Epithelial cell of esophagus (primary cell): ENCODE measurements around the gene GARIN1A.
"Not testable (repeated sequence)": the region's sequence is repeated elsewhere in the genome, so short reads cannot be mapped to it uniquely, and the experiment has no call there.

Source experiments
- DNase-seq: peaks from one replicate; pipeline ENCODE4 v3.0.0; 2010; ENCODE audit warnings: low read depth
- H3K4me3 ChIP-seq: 2 replicates; pipeline ENCODE4 v1.5.1; 2011; ENCODE audit warnings: mild to moderate bottlenecking, low read length, control low read depth
- CTCF ChIP-seq: IDR thresholded peaks from 2 replicates; pipeline ENCODE4 v1.5.1; 2011; ENCODE audit warnings: low read depth, mild to moderate bottlenecking, low read length, control low read depth, inconsistent platforms; ENCODE audit not compliant: insufficient read depth; ENCODE audit errors: missing control alignments

Gene GARIN1A

DNA sequence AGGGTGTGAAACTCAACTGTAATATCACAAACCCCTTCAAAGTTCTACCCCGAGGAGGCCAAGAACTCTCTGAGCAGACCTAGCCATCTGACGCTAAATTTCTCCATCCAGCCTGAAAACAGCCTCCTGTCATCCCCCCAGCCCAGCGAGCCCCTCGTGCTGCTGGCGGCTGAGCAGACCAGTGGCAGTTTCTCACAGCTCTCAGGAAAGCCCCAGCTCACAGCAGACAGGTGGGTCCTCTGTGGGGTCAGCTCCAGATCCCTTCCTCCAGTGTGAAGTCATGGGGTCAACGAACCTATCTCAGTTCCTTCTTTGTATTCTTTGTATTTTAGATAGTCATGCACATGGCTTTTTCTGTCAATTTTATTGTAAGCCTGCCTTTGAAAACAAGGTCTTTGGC is 7.8 kb downstream of the GARIN1A start:
- no peak overlapping the region for H3K4me3 ChIP-seq
- DNase-seq = no peak
- TF ChIP-seq CTCF = no peak

- TF ChIP-seq CTCF = no peak
- H3K4me3 ChIP-seq = no peak overlapping the region
- DNase-seq = no peak
Measured at GRCh38 chr7:128681794-128682537, 9.9 kb downstream of the GARIN1A start.

- not testable (repeated sequence) for DNase-seq, H3K4me3 ChIP-seq
Measured at GRCh38 chr7:128683270-128683669, 11.2 kb downstream of the GARIN1A start.

DNA sequence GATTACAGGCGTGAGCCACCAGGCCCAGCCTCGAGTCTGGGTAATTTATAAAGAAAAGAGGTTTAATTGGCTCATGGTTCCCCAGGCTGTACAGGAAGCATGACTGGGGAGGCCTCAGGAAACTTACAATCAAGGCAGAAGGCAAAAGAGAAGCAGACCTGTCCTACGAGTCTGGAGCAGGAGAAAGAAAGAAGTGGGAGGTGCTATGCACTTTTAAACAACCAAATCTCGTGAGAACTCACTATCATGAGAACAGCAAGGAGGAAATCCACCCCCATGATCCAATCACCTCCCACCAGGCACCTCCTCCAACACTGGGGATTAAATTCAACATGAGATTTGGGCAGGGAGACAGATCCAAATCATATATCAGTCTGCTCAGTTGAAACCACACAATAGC is 11.6 kb downstream of the GARIN1A start:
- DNase-seq, H3K4me3 ChIP-seq: not testable (repeated sequence)

- H3K4me3 ChIP-seq = no peak overlapping the region
- no peak for TF ChIP-seq CTCF
- DNase-seq = no peak
Measured at GRCh38 chr7:128687131-128687530, 15.0 kb downstream of the GARIN1A start.

DNA sequence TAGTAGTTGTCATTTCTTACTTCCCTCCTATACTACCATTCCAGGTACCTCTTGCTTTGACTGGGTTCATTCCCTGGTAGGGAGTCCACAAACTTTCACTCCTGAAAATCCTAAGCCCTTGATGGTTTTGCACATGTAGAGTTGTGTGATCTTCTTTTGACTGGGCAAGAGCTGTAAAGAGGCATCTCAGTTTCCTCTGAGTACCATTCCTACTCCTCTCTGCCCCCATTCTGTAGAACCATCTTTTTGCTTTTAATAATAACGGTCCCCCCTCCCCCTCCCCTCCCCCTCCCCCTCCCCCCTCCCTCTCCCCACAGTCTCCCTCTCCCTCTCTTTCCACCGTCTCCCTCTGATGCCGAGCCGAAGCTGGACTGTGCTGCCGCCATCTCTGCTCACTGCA is 16.4 kb downstream of the GARIN1A start:
- DNase-seq = no peak
- no peak for TF ChIP-seq CTCF
- H3K4me3 ChIP-seq = no peak overlapping the region

GRCh38 chr7:128689161-128689935 is 17.3 kb downstream of the GARIN1A start:
- H3K4me3 ChIP-seq, DNase-seq: not testable (repeated sequence)

DNA sequence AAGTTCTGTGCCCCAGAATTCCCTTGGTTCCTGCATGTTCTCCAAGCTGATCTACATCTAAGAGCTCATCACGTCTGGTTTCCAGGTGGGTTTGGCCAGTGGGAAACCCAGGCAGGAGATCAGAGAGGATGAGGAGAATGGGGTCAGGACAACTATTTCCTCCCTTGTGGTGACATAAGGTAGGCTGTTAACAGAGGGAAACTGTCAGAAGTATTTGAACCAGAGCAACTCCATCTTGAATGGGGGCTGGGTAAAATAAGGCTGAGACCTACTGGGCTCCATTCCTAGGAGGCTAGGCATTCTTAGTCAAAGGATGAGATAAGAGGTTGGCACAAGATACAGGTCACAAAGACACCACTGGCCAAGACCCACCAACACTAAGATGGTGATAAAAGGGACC is 19.1 kb downstream of the GARIN1A start:
- TF ChIP-seq CTCF = no peak
- no peak for DNase-seq
- no peak overlapping the region for H3K4me3 ChIP-seq
